ENCODE measurements around the gene FLYWCH1. TPM values are rescaled to one million over a fixed set of nuclear protein-coding genes. Genes with fewer than 3 reads are reported as not detected.

FLYWCH1 gene
- total RNA-seq, 1 donor from 2014 or later: 65.4 TPM

DNA sequence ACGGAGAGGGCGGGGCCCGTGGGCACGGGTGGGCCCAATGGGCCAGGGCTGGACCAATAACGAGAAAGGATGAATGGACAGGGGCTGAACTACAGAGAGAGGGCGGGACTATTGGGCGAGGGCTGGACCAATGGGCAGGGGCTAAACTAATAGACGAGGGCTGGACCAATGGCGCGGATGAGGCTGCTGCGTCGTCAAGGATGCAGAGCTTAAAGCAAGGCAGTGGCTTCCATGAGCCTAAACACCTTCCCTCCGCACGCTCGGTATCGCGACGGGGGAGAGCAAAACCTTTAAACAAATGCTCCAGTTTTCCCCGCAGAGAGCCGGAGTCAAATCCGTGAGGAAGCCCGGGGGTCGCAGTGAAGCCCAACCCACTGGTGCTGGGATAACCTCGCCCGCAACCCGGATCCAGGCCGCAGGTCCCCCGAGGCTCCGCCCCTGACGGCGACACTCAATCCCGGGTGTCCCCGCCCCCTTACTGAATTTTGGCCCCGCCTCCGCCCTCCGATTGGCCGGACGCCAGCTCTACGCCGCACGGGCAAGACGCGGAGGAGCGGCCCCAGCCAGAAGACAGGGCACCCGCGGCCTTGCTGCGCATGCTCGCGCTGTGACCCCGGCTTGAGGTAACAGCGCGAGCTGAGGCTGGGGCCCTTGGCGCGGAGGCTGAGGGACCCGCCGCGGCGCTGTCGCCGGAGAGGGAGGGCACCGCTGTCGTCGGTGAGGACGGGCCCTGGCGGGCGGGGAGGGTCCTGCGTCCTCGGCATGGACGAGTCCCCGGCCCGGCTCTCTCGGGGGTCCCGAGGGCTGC, 28.9 kb upstream of the FLYWCH1 start, which contains the start of gene FLYWCH2:
TSS of gene FLYWCH2 (plus strand) at position 566 of the 808 bp plus-strand sequence. CDS start 13,235 bp downstream, outside the sequence.
- H3K4me3 Mint-ChIP-seq (ENCODE audit: low read depth): peak within 1 kb of the TSS; percentile 86

DNA sequence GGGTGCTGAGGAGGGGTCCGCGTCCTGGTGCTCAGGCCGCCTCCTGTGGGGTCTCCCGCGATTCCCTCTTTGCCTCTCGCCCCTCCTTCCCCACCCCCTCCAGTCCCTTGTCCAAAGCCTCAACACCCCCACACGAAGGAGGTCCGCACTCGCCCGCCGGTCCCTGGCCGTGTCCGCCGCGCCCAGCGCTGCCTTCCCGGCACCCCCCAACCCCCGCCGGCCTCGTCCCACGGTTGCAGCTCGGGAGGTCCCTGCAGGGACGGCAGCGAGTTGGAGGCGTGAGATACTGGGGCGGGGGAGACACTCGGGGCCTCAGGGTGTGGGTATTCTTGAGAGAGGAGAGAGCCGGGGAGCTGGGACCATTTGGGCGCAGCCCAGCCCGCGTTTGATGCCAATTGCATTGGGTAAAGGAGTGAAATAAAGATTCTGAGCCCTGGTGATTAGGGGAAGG, 28.2 kb upstream of the FLYWCH1 start:
- no peak for DNase-seq (ENCODE audit: low spot score)
- Mint-ChIP-seq H3K4me3 (ENCODE audit: low read depth) (peak overlapping the region; percentile 86), H3K27me3 (ENCODE audit: low read depth) (peaks cover 2% of the 10 kb centered on the region), H3K4me1 (ENCODE audit: low read depth) (peaks cover 14% of the 10 kb centered on the region), H3K9me3 (peaks cover 4% of the 10 kb centered on the region), H3K36me3 (ENCODE audit: low read depth) (peaks cover 1% of the 10 kb centered on the region), H3K27ac (peak overlapping the region; percentile 81)
- intact Hi-C loops (cut with micrococcal nuclease): loop anchor here (5.0 kb wide), 1 partner anchor 201 kb away; the partner anchor contains the start of gene KCTD5

More for the DNA sequence above, 28.9 kb upstream of the FLYWCH1 start, which contains the start of gene FLYWCH2:
- Mint-ChIP-seq H3K4me1 (ENCODE audit: low read depth) (peaks cover 14% of the 10 kb centered on the region), H3K9me3 (peaks cover 4% of the 10 kb centered on the region), H3K36me3 (ENCODE audit: low read depth) (no peaks in the 10 kb centered on the region), H3K27me3 (ENCODE audit: low read depth) (peaks cover 2% of the 10 kb centered on the region), H3K27ac (peak within 1 kb of the TSS; percentile 94)
- DNase-seq (ENCODE audit: low spot score): peak; percentile 100
- intact Hi-C loops (cut with micrococcal nuclease): loop anchor here (1.0 to 5.0 kb wide), 2 partner anchors 22 to 201 kb away; partner anchors contain the start of gene KCTD5

DNA sequence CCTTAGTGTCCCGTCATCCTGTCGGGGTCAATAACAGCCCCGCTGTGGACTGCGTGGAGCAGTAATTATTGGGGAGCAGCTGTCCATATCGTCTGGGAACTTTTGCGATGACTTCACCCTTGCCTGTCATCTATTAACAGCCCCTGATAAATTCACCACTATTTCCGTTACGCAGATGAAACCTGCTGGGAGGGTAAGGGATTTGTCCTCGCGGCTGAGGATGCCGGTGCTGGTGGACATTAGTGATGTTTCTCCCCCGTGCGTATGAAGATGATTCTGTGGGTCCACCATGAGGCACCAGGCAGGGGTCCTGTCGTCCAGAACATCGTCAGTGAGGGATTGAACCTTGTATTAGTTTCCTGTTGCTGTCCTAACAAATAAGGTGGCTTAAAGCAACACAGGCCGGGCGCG, 27.7 kb upstream of the FLYWCH1 start:
- peaks cover 2% of the 10 kb centered on the region for H3K27me3 Mint-ChIP-seq (ENCODE audit: low read depth)
- H3K9me3 Mint-ChIP-seq: peaks cover 4% of the 10 kb centered on the region
- peaks cover 3% of the 10 kb centered on the region for H3K36me3 Mint-ChIP-seq (ENCODE audit: low read depth)
- peaks cover 15% of the 10 kb centered on the region for H3K4me1 Mint-ChIP-seq (ENCODE audit: low read depth)
- no peak for DNase-seq (ENCODE audit: low spot score)
- H3K27ac Mint-ChIP-seq: peak overlapping the region; percentile 81
- intact Hi-C loops (cut with micrococcal nuclease): loop anchor here (5.0 kb wide), 1 partner anchor 202 kb away; the partner anchor contains the start of gene KCTD5
- H3K4me3 Mint-ChIP-seq (ENCODE audit: low read depth): peak overlapping the region; percentile 85

DNA sequence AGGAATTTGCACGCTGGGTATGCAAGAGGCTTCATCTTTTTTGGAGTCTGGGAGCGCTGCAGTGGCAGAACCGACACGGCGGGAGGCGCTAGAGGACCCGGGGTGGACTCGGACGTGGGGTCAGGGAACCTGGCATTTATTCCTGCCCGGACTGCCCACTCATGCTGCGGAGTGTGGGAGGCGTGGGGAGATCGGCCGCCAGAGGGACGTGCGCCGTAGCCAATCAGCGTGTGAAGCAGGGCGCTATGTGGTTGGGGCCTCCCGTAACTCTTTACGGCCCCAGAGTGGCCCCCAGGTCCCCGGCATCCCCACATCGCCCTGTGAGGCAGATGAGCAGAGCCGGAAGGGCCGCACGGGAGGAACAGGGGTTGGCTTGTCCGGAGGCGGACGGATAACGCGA, 17.5 kb upstream of the FLYWCH1 start:
- Mint-ChIP-seq H3K36me3 (ENCODE audit: low read depth) (no peaks in the 10 kb centered on the region), H3K27me3 (ENCODE audit: low read depth) (no peaks in the 10 kb centered on the region), H3K4me1 (ENCODE audit: low read depth) (no peaks in the 10 kb centered on the region), H3K9me3 (no peaks in the 10 kb centered on the region), H3K27ac (no peak overlapping the region), H3K4me3 (ENCODE audit: low read depth) (no peak overlapping the region)
- DNase-seq (ENCODE audit: low spot score): no peak
- intact Hi-C loops (cut with micrococcal nuclease): no loop called here

DNA sequence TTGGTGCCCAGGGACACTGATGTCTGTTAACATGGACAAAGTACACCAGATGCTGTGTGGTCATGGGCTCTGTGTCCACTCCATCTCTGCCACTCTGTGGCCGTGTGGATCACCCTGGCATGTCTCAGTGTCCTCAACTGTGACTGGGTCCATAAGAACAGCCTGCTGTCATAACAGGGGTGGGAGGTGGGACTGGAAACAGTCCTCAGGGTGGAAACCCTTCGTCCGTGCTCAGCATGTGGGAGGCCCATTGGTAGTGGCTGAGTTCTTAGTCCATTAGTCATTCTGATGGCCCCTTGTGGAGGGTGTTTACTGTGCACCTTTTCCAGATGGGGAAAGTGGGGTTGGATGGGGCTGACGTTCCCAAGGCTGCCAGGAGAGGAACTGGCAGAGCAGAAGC, 15.9 kb upstream of the FLYWCH1 start:
- no peaks in the 10 kb centered on the region for H3K36me3 Mint-ChIP-seq (ENCODE audit: low read depth)
- H3K27me3 Mint-ChIP-seq (ENCODE audit: low read depth): no peaks in the 10 kb centered on the region
- no peak overlapping the region for H3K27ac Mint-ChIP-seq
- no peaks in the 10 kb centered on the region for H3K9me3 Mint-ChIP-seq
- no peaks in the 10 kb centered on the region for H3K4me1 Mint-ChIP-seq (ENCODE audit: low read depth)
- intact Hi-C loops (cut with micrococcal nuclease): no loop called here
- no peak for DNase-seq (ENCODE audit: low spot score)
- H3K4me3 Mint-ChIP-seq (ENCODE audit: low read depth): no peak overlapping the region

DNA sequence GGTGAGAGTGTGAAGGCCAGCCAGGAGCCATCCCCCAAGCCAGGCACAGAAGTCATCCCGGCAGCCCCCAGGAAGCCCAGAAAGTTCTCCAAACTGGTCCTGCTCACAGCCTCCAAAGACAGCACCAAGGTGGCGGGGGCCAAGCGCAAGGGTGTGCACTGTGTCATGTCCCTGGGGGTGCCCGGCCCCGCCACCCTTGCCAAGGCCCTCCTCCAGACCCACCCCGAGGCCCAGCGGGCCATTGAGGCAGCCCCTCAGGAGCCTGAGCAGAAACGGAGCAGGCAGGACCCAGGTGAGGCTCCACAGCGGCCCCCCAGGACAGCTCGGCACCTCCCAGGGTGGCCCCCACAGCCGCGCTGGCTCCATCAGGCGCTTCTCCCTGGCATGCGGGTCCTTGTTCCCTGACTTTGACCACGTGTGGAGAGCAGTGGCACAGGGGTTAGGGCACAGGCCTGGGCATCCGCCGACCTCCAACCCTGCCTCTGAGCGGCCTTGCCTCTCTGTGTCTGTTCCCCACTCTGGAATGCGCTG, 15.2 kb upstream of the FLYWCH1 start:
- intact Hi-C loops (cut with micrococcal nuclease): no loop called here
- H3K4me3 Mint-ChIP-seq (ENCODE audit: low read depth): no peak overlapping the region

DNA sequence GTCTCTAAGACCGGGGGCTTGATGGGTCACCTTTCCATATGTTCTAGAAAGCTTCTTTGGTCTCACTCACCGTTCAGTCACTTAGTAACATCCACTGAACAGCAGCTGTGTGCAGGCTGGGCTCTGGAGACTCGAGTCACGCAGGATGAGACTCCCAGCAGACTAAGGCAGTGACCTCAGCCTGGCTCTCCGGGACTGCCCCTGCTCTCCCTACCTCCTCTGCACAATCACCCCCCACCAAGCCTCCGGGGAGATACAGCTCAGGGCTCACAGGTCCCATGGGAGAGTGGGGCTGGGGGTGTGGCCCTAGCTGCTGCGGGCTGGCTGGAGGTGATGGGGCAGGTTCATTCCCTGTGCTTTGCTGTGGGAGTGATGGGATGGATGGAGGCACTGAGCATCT, 14.6 kb upstream of the FLYWCH1 start:
- no peaks in the 10 kb centered on the region for H3K9me3 Mint-ChIP-seq
- no peaks in the 10 kb centered on the region for H3K4me1 Mint-ChIP-seq (ENCODE audit: low read depth)
- H3K27me3 Mint-ChIP-seq (ENCODE audit: low read depth): no peaks in the 10 kb centered on the region
- H3K4me3 Mint-ChIP-seq (ENCODE audit: low read depth): no peak overlapping the region
- no peak for DNase-seq (ENCODE audit: low spot score)
- no peaks in the 10 kb centered on the region for H3K36me3 Mint-ChIP-seq (ENCODE audit: low read depth)
- no peak overlapping the region for H3K27ac Mint-ChIP-seq
- intact Hi-C loops (cut with micrococcal nuclease): no loop called here

More for the DNA sequence above, 15.2 kb upstream of the FLYWCH1 start:
- Mint-ChIP-seq H3K9me3 (no peaks in the 10 kb centered on the region), H3K4me1 (ENCODE audit: low read depth) (no peaks in the 10 kb centered on the region), H3K27me3 (ENCODE audit: low read depth) (no peaks in the 10 kb centered on the region), H3K27ac (no peak overlapping the region), H3K36me3 (ENCODE audit: low read depth) (no peaks in the 10 kb centered on the region)
- DNase-seq (ENCODE audit: low spot score): no peak

DNA sequence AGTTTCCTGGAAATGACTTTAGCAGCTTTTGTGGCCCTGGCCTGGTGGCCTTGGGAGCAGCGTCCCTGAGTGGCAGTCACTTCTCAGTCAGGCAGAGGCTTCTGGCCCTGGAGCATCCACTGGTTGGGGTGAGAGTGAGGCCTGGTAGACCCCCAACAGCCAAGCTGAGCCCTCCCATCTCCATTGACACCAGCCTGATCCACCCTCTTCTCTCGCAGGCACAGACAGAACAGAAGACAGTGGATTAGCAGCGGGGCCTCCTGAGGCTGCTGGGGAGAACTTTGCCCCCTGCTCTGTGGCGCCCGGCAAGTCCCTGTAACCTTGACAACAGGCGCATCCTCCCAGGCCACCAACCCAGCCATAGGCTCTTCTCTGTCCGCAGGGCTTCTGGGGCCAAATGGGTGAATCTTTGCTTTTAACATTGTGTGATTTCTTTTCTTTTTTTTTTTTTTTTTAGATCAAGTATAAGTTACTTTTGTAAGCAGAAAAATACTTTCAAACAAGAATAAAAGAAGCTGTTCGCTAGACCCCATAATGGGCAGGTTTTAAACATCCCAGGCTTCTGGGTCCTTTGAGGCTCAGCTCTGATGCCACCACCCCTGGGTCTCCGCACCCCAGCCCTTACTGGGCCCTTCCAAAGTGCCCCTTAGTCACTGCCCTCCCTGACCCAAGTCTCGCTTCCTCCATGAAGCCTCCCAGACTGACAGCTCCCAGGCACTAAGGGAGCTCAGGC, 12.7 kb upstream of the FLYWCH1 start:
- no peak overlapping the region for H3K4me3 Mint-ChIP-seq (ENCODE audit: low read depth)
- no peak overlapping the region for H3K27ac Mint-ChIP-seq
- no peaks in the 10 kb centered on the region for H3K27me3 Mint-ChIP-seq (ENCODE audit: low read depth)
- no peak for DNase-seq (ENCODE audit: low spot score)
- intact Hi-C loops (cut with micrococcal nuclease): no loop called here
- H3K4me1 Mint-ChIP-seq (ENCODE audit: low read depth): peaks cover 3% of the 10 kb centered on the region
- no peaks in the 10 kb centered on the region for H3K36me3 Mint-ChIP-seq (ENCODE audit: low read depth)
- H3K9me3 Mint-ChIP-seq: no peaks in the 10 kb centered on the region

DNA sequence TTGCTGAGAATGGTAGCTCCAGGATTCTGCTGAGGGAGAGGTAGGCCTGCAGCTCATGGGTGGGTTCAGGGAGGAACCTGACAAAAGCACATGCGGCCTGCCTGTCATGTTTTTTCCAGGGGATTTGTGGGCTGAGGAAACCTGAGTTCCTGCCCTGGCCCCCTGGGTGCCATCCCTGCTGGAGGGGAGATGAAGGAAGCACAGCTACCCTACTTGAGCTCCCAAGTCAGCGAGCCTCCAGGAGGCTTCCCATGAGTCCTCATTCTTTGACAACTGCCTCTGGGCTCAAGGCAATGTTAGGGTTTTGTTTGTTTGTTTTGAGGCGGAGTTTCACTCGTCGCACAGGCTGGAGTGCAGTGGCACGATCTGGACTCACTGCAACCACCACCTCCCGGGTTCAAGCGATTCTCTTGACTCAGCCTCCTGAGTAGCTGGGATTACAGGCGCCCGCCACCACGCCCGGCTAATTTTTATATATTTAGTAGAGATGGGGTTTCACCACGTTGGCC, 12.1 kb upstream of the FLYWCH1 start:
- H3K36me3 Mint-ChIP-seq (ENCODE audit: low read depth): no peaks in the 10 kb centered on the region
- no peak overlapping the region for H3K4me3 Mint-ChIP-seq (ENCODE audit: low read depth)
- no peaks in the 10 kb centered on the region for H3K27me3 Mint-ChIP-seq (ENCODE audit: low read depth)
- intact Hi-C loops (cut with micrococcal nuclease): no loop called here
- H3K9me3 Mint-ChIP-seq: no peaks in the 10 kb centered on the region
- H3K27ac Mint-ChIP-seq: no peak overlapping the region
- DNase-seq (ENCODE audit: low spot score): no peak
- H3K4me1 Mint-ChIP-seq (ENCODE audit: low read depth): peaks cover 4% of the 10 kb centered on the region

DNA sequence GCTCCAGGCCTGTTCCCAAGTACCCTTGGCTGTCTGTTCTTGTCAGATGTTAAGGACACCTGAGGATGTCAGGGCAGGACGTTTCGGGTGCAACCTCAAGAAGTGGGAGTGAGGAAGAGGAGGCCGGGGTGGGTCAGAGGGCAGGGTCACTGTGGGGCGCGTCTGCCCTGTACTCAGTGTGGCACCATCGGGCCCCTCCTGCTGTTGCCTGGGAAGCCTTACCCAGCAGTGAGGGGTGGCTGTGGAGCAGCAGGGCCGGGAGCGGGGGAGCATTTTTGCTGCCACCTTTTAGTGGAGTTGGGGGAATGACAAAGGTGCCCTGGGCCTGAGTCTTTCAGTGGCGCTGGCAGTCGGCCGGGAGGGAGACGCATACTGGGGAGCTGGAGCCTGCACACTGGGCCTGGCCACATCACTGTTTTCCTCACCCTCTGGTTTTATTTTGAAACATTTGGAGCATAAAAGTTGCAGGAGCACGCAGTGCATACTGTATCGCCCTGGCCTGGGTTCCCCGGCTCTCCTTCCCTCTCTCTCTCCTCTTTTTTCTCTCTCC, 11.1 kb upstream of the FLYWCH1 start:
- Mint-ChIP-seq H3K4me1 (ENCODE audit: low read depth) (peaks cover 4% of the 10 kb centered on the region), H3K9me3 (no peaks in the 10 kb centered on the region), H3K4me3 (ENCODE audit: low read depth) (no peak overlapping the region), H3K36me3 (ENCODE audit: low read depth) (no peaks in the 10 kb centered on the region), H3K27me3 (ENCODE audit: low read depth) (no peaks in the 10 kb centered on the region), H3K27ac (no peak overlapping the region)
- intact Hi-C loops (cut with micrococcal nuclease): no loop called here
- no peak for DNase-seq (ENCODE audit: low spot score)

DNA sequence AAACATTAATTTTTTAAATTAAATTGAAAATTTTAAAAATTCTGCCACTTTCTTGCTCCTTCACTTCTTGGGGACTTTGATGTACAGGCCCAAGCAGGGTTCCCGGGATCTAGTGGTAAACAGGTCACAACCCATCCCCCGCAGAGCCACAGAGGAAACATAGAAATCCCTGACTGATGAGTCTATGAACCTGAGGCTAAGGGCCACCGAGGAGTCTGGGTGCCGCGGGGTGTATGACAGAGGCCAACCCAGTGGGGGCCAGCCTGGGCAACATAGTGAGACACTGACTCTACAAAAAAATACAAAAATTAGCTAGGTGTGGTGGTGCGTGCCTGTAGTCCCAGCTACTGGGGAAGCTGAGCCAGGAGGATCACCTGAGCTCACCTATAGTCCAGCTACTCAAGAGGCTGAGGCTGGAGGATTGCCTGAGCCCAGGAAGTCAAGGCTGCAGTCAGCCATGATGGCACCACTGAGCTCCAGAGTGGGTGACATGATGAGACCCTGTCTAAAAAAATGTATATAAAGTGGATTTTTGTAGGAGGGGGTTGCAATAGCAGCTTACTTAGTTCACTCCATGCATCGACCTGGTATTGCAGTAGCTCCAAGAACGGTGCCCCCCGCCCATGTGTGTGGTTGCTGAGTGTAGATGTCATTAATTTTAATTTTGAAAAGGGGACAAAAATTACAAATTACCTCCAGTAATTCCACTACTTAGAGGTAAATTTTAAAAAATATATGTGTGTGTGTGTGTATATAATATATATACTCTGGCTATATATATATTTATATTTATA, 9.2 kb upstream of the FLYWCH1 start:
- no peaks in the 10 kb centered on the region for H3K27me3 Mint-ChIP-seq (ENCODE audit: low read depth)
- no peak for DNase-seq (ENCODE audit: low spot score)
- no peaks in the 10 kb centered on the region for H3K36me3 Mint-ChIP-seq (ENCODE audit: low read depth)
- peaks cover 17% of the 10 kb centered on the region for H3K4me1 Mint-ChIP-seq (ENCODE audit: low read depth)
- H3K27ac Mint-ChIP-seq: no peak overlapping the region
- no peaks in the 10 kb centered on the region for H3K9me3 Mint-ChIP-seq
- intact Hi-C loops (cut with micrococcal nuclease): no loop called here
- H3K4me3 Mint-ChIP-seq (ENCODE audit: low read depth): no peak overlapping the region
